ENCODE data around the gene PRTFDC1.
"Not testable (repeated sequence)": the region's sequence is repeated elsewhere in the genome, so short reads cannot be mapped to it uniquely, and the experiment has no call there.

The PRTFDC1 gene

GRCh38 chr10:24952143-24952706 lies at the start of gene PRTFDC1:
TSS of gene PRTFDC1 (minus strand) at chr10:24952606. CDS start at chr10:24952575, 31 bp downstream.
- no peak for FAIRE-seq

- no peak for FAIRE-seq
Observed at GRCh38 chr10:24998044-24998443, 45.6 kb upstream of the PRTFDC1 start.

- FAIRE-seq: no peak
Observed at GRCh38 chr10:24995072-24995471, 42.7 kb upstream of the PRTFDC1 start.

- FAIRE-seq: no peak
Observed at GRCh38 chr10:24993237-24993958, 41.0 kb upstream of the PRTFDC1 start.

- FAIRE-seq: no peak
Observed at GRCh38 chr10:24992512-24993133, 40.2 kb upstream of the PRTFDC1 start.

GRCh38 chr10:24991298-24991697 lies 38.9 kb upstream of the PRTFDC1 start:
- FAIRE-seq: no peak

- FAIRE-seq: peak; percentile 96
Observed at GRCh38 chr10:24989867-24990266, 37.5 kb upstream of the PRTFDC1 start.

- no peak for FAIRE-seq
Observed at GRCh38 chr10:24988831-24989640, 36.6 kb upstream of the PRTFDC1 start.

- no peak for FAIRE-seq
Observed at GRCh38 chr10:24984906-24985305, 32.5 kb upstream of the PRTFDC1 start.

- FAIRE-seq: no peak
Observed at GRCh38 chr10:24983946-24984345, 31.5 kb upstream of the PRTFDC1 start.

GRCh38 chr10:24983130-24983529 lies 30.7 kb upstream of the PRTFDC1 start:
- FAIRE-seq: no peak

- FAIRE-seq: no peak
Observed at GRCh38 chr10:24982319-24983112, 30.1 kb upstream of the PRTFDC1 start.

GRCh38 chr10:24981161-24981710 lies 28.8 kb upstream of the PRTFDC1 start:
- no peak for FAIRE-seq

- no peak for FAIRE-seq
Observed at GRCh38 chr10:24979685-24980084, 27.3 kb upstream of the PRTFDC1 start.

GRCh38 chr10:24974976-24975375 lies 22.6 kb upstream of the PRTFDC1 start:
- FAIRE-seq: no peak

GRCh38 chr10:24973163-24973562 lies 20.8 kb upstream of the PRTFDC1 start:
- FAIRE-seq: no peak

GRCh38 chr10:24971374-24971773 lies 19.0 kb upstream of the PRTFDC1 start:
- FAIRE-seq: no peak

GRCh38 chr10:24969841-24970281 lies 17.5 kb upstream of the PRTFDC1 start:
- no peak for FAIRE-seq

- not testable (repeated sequence) for FAIRE-seq
Observed at GRCh38 chr10:24968951-24969350, 16.5 kb upstream of the PRTFDC1 start.

GRCh38 chr10:24968349-24968748 lies 15.9 kb upstream of the PRTFDC1 start:
- FAIRE-seq: no peak

- no peak for FAIRE-seq
Observed at GRCh38 chr10:24966962-24967481, 14.6 kb upstream of the PRTFDC1 start.

GRCh38 chr10:24965051-24965450 lies 12.6 kb upstream of the PRTFDC1 start:
- no peak for FAIRE-seq

Data from islet of Langerhans (tissue), 1 donor.